Adrenal gland (tissue), 12 donors: Measurements from ENCODE around the gene CCL26. TPM values are rescaled to one million over a fixed set of nuclear protein-coding genes. Genes with fewer than 3 reads are reported as not detected.

Experiments used
- DNase-seq, 7 donors: peaks; one replicate each; pipeline ENCODE4 v3.0.0-alpha.2; 2019 to 2020
- H3K27ac ChIP-seq, 5 donors: fragments of 200-600 bp; sonication (generic) in 4 of 5; 1 replicate in 3 of 5; 2 replicates in 2 of 5; pipeline versions ENCODE4 v1.5.1 to v1.8.0; 2016 to 2020; ENCODE audit warnings: mild to moderate bottlenecking in 1 of 5
- H3K27me3 ChIP-seq: fragments of 200-600 bp; 2 replicates; pipeline ENCODE4 v1.8.0; 2021
- H3K36me3 ChIP-seq, 2 donors: fragments of 200-600 bp; replicated peaks in 1 of 2; 1 replicate in 1 of 2; 2 replicates in 1 of 2; pipeline versions ENCODE4 v1.5.1 to v1.8.0; 2018 to 2022
- H3K4me1 ChIP-seq, 2 donors: fragments of 200-600 bp; replicated peaks in 1 of 2; 1 replicate in 1 of 2; 2 replicates in 1 of 2; pipeline versions ENCODE4 v1.5.1 to v1.8.0; 2018 to 2021
- H3K4me3 ChIP-seq, 4 donors: fragments of 200-600 bp; sonication (generic) in 3 of 4; one replicate each; pipeline ENCODE4 v1.5.1; 2016 to 2018
- H3K9me3 ChIP-seq, 3 donors: fragments of 200-600 bp; sonication (generic) in 1 of 3; replicated peaks in 1 of 3; 1 replicate in 2 of 3; 2 replicates in 1 of 3; pipeline versions ENCODE4 v1.5.1 to v1.8.0; 2016 to 2021
- CTCF ChIP-seq, 6 experiments: fragments of 450-650 bp in 4 of 6; fragments of 200-600 bp in 2 of 6; sonication (generic) in 1 of 6; IDR thresholded peaks; 1 replicate in 5 of 6; 2 replicates in 1 of 6; pipeline versions ENCODE4 v1.5.1 to v1.8.0; 2016 to 2021; ENCODE audit warnings: antibody characterized with exemption in 6 of 6, mild to moderate bottlenecking in 2 of 6, moderate library complexity in 1 of 6
- POLR2A ChIP-seq, 2 donors: fragments of 450-650 bp; IDR thresholded peaks; one replicate each; pipeline ENCODE4 v1.6.1; 2017; ENCODE audit warnings: antibody characterized with exemption in 2 of 2, mild to moderate bottlenecking in 2 of 2, moderate library complexity in 1 of 2
- WGBS, 4 donors: extraction: QIAGEN DNeasy Blood & Tissue Kit in 2 of 4; methylation state at CpG; one replicate each; pipeline versions ENCODE4 v1.1.5 to v1.1.7; 2013 to 2017; 5-methylcytosine and 5-hydroxymethylcytosine counted together
- intact Hi-C, 2 donors: fragments of 100-400 bp; cut with DNase I; formaldehyde crosslinking; loops; one replicate each; pipeline versions ENCODE4 v1.14.1 to v1.15.0; 2022 to 2023
- polyA plus RNA-seq, 3 donors: library from polyadenylated mRNA; stranded (reverse); fragments of 200-250 nt in 2 of 3; fragments of 350-450 nt in 1 of 3; fragmentation: Illumina TruSeq in 1 of 3; extraction: RNeasy Lipid Tissue Mini Kit (QIAGEN cat#74804) in 1 of 3; gene quantifications; one replicate each; pipeline ENCODE4 v1.2.3, GENCODE V29; 2013 to 2014
- total RNA-seq, 9 donors: library from RNA; depleted of rRNA in 4 of 9; stranded (reverse); fragments of >200 nt in 4 of 9; fragments of 120-200 nt in 1 of 9; fragmentation: NEBNext Ultra II Directional in 1 of 9; extraction: Animal tissue kit (Norgen Biotek cat#: 25700) in 1 of 9; gene quantifications; one replicate each; pipeline versions ENCODE4 v1.1.0 to v1.2.4, GENCODE V29; 2013 to 2023
- donor health status: healthy with polysubstance abuse.
- donor health status: Bipolar disorder and iron deficiency.
- donor health status: DM: yes; HTN: yes; CAD: no.
- donor health status: DM: no; HTN: no; CAD: no.
- donor health status: DM: no; HTN: no; CAD: no.
- donor health status: DM: yes; HTN: yes; CAD: no.

CCL26 gene
- total and polyA plus RNA-seq, 12 donors: 0.44 to 9.5 (median 1.4) TPM; not detected in 3

GRCh38 chr7:75813084-75813483, 41.1 kb upstream of the CCL26 start:
- intact Hi-C loops: no loop called here
- Histone ChIP-seq H3K27ac (no peak overlapping the region), H3K27me3 (no peaks in the 10 kb centered on the region), H3K9me3 (no peaks in the 10 kb centered on the region), H3K4me1 (no peaks in the 10 kb centered on the region), H3K36me3 (no peaks in the 10 kb centered on the region), H3K4me3 (no peak overlapping the region)
- 51 to 83% (median 70%) methylated on average over 2 to 3 of the region's 3 CpGs for WGBS, 4 donors
- TF ChIP-seq CTCF (IDR thresholded peaks at IDR 0.05) (no peak), POLR2A (IDR thresholded peaks at IDR 0.05) (no peak)
- no peak for DNase-seq

- WGBS, 4 donors: 83 to 90% (median 89%) methylated on average over 11 of the region's 11 CpGs
- Histone ChIP-seq H3K9me3 (peaks cover 0 to under 1% (median 0%) of the 10 kb centered on the region in 3 donors), H3K36me3 (no peaks in the 10 kb centered on the region), H3K27ac (no peak overlapping the region), H3K4me3 (no peak overlapping the region), H3K27me3 (no peaks in the 10 kb centered on the region), H3K4me1 (no peaks in the 10 kb centered on the region)
- no peak for DNase-seq
- TF ChIP-seq CTCF (IDR thresholded peaks at IDR 0.05) (no peak), POLR2A (IDR thresholded peaks at IDR 0.05) (no peak)
- intact Hi-C loops: no loop called here
These were observed 40.1 kb upstream of the CCL26 start for GRCh38 chr7:75811894-75812678.

GRCh38 chr7:75809396-75809795, 37.4 kb upstream of the CCL26 start:
- no peak for TF ChIP-seq CTCF (IDR thresholded peaks at IDR 0.05)
- TF ChIP-seq POLR2A (IDR thresholded peaks at IDR 0.05): no peak
- Histone ChIP-seq H3K4me3 (no peak overlapping the region), H3K4me1 (no peaks in the 10 kb centered on the region), H3K27ac (no peak overlapping the region), H3K9me3 (peaks cover 0 to 12% (median 0%) of the 10 kb centered on the region in 3 donors), H3K36me3 (no peaks in the 10 kb centered on the region), H3K27me3 (no peaks in the 10 kb centered on the region)
- intact Hi-C loops: no loop called here
- WGBS, 4 donors: 58 to 61% (median 59%) methylated on average over 6 of the region's 6 CpGs
- no peak for DNase-seq

- TF ChIP-seq CTCF (IDR thresholded peaks at IDR 0.05) (no peak), POLR2A (IDR thresholded peaks at IDR 0.05) (no peak)
- Histone ChIP-seq H3K4me1 (no peaks in the 10 kb centered on the region), H3K36me3 (no peaks in the 10 kb centered on the region), H3K9me3 (peaks cover 0 to 12% (median 0%) of the 10 kb centered on the region in 3 donors), H3K4me3 (no peak overlapping the region), H3K27ac (no peak overlapping the region), H3K27me3 (no peaks in the 10 kb centered on the region)
- intact Hi-C loops: no loop called here
- WGBS, 4 donors: 54 to 62% (median 58%) methylated on average over 6 of the region's 6 CpGs
- DNase-seq: peak in 1 of 7 donors; percentile 26
These were observed 36.1 kb upstream of the CCL26 start for GRCh38 chr7:75808106-75808505.
